PC-9 (cell line): ENCODE data around the gene CBX4.

ENCODE experiments used
- EZH2 ChIP-seq: fragments of 200-600 bp; sonication (generic); IDR thresholded peaks from 2 replicates; pipeline ENCODE4 v1.8.0; 2017; ENCODE audit warnings: antibody characterized with exemption, low read depth
- TF ChIP-seq, protein P1 (sequence below): fragments of 200-600 bp; sonication (generic); conservative IDR thresholded peaks from 2 replicates; pipeline ENCODE4 v1.6.1; 2017; ENCODE audit warnings: mixed run types, antibody characterized with exemption, mild to moderate bottlenecking, moderate library complexity

DNA sequence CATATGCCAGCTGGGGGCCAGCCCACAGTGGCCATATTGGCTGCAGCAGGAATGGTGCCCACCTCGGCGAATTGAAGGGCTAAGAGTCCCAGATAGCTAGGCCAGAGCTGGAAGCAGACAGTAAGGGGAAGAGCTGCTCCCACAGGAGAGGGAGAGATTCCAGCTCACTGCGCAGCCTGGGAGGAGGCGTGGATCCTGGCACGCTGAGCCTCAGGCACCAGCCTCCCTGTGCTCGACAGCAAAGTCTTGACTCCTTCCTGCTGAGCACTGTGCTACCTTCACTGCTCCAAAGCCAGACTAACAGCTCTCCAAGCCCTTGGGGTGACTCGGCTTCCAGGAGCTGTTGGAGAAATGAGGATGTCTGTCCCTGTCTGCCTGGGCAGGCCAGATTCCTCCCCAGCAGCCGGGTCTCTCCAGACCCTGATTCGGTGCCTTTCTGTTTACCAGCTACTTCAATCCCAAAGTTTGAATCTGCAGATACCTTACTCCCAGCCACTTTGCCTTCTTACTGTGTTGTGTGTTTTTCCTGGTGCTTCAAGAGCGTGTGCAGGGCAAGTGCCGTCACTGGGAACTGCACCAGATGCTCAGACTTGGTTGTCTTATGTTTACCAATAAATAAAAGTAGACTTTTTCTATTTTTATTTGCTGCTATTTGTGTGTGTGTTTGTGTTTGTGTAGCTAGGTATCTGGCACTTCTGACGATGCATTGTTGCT is 52.2 kb downstream of the CBX4 start:
- TF ChIP-seq, protein P1, sequence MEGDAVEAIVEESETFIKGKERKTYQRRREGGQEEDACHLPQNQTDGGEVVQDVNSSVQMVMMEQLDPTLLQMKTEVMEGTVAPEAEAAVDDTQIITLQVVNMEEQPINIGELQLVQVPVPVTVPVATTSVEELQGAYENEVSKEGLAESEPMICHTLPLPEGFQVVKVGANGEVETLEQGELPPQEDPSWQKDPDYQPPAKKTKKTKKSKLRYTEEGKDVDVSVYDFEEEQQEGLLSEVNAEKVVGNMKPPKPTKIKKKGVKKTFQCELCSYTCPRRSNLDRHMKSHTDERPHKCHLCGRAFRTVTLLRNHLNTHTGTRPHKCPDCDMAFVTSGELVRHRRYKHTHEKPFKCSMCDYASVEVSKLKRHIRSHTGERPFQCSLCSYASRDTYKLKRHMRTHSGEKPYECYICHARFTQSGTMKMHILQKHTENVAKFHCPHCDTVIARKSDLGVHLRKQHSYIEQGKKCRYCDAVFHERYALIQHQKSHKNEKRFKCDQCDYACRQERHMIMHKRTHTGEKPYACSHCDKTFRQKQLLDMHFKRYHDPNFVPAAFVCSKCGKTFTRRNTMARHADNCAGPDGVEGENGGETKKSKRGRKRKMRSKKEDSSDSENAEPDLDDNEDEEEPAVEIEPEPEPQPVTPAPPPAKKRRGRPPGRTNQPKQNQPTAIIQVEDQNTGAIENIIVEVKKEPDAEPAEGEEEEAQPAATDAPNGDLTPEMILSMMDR = no peak
- TF ChIP-seq EZH2 = no peak
